GM18508 (cell line): Measurements from ENCODE around the gene GRK1.

ENCODE experiments used
- ATAC-seq: cut with Tn5 transposase; IDR thresholded peaks from one replicate; pipeline ENCODE4 v1.9.1; 2021; ENCODE audit warnings: moderate number of reproducible peaks; ENCODE audit not compliant: insufficient read depth, unreplicated experiment

GRK1 gene

DNA sequence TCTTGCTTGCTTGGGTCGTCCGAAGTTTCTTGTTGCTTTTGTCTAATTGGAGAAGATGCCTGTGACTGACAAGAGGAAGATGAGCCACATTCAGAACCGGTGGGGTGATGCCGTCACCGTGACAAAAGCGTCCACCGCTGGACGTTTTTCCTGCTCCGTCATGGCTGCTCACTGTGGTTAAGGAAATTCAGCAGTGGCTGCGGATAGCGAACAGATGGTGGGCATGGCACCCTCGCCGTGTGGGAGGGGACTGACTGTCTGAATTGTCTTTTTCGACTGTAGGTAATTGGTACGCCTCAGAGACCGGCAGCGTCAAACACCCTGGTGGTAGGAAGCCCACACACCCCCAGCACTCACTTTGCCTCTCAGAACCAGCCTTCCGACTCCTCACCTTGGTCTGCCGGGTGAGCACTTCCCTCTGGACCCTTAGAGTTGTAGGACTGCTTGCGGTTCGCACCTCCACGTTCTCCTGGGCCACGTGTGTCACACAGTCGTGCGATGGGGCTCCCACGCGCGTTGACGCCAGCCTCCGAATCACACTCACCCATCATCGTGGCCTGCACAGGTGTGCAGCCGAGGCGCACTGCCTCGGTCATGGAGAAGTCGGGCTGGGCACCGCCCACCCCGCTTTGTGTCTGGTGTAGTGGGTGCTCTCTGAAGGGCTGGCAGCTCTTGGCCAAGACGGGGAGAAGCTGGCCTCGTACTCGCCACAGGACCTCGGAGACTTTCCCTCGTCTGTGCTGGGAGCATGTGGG, 35.5 kb upstream of the GRK1 start:
- ATAC-seq: no peak

DNA sequence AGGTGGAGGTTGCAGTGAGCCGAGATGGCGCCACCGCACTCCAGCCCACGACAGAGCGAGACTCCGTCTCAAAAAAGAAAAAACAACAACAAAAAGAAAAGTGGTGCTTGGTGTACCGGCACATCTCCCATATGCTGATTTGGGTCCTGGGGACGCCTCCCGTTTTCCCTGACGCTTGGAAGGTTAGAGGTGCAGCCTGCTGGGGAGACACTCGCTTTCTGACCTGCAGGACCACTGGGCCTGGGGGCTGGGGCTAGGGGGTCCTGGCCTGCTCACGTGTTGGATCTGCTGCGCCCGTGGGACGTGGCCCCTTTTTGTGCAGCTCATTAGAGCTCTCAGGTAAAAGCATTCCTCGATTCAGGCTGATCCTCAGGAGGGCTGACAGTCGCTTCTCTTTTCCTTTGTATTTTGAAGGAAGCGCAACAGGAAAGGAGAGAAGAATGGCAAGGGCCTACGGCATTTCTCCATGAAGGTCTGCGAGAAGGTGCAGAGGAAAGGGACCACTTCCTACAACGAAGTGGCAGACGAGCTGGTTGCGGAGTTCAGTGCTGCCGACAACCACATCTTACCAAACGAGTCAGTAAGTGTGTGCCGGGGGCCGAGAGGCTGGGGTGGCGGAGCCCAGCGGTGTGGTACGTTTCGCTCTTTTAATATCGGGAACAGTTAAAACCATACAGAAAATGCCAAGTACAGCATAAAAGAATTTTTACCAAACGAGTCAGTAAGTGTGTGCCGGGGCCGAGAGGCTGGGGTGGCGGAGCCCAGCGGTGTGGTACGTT, 34.1 kb upstream of the GRK1 start:
- ATAC-seq: no peak

DNA sequence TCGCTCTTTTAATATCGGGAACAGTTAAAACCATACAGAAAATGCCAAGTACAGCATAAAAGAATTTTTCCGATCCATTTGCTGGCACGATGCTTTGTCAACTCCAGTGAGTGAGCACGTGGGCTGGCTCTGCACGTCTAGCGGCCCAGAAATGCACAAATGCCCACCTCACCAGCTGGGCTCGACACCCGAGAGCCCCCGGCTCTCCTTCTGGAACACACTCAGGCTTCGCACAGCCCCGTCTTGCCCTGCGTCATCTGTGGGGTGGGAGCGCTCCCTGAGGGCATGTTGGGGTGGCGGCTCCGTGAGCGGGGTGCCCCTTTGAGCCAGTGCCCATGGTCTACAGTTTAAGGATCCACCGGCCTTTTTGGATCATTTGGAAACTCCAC, 33.5 kb upstream of the GRK1 start:
- ATAC-seq: no peak

DNA sequence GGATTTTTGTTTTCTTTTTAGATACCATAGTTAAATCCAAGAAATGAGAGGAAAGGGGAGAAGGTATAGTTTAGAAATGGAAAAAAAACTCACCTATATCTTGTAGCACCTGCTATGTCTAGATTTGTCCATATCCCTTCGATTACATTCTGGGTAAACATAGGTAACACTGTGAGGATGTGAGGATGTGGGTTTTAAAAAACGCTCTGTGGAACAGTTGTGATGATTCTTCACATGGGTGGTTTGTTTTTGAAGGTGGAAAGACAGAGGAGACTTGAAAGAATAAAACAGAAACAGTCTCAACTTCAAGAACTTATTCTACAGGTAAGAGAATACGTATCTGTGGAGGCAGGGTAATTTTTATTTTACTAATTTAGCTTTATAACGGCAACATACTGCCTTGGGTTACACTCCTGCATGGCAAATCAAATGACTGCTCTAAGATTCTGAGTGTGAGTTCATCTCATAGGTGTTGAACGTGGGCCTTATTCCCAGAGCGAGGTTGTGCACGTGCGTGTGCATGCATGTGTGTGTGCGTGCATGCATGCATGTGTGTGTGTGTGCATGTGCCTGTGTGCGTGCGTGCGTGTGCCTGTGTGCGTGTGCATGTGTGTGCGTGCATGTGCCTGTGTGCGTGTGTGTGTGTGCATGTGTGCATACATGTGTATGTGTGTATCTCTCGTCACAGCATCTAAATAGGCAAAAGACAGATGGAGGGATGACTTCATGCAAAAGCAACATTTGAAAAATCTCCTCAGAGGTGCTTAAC, 32.6 kb upstream of the GRK1 start:
- no peak for ATAC-seq

DNA sequence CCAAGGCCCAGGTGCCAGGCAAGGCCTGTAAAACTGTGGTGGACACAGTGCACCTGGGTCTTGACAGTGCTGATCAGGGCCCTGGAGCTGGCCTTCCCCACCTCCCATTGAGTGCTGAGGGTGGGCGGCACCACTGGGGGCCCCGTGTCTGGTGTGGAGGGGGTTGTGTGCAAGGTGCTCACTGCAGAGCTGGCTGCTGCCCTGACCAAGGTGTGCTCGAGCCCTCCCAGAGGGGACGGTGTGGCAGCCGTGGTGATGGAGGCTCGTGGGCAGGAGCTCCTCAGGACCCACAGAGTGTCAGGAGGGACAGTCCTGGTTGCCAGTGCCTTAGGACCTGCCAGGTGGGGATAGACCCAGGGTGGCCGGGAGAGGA, 32.0 kb upstream of the GRK1 start:
- no peak for ATAC-seq

DNA sequence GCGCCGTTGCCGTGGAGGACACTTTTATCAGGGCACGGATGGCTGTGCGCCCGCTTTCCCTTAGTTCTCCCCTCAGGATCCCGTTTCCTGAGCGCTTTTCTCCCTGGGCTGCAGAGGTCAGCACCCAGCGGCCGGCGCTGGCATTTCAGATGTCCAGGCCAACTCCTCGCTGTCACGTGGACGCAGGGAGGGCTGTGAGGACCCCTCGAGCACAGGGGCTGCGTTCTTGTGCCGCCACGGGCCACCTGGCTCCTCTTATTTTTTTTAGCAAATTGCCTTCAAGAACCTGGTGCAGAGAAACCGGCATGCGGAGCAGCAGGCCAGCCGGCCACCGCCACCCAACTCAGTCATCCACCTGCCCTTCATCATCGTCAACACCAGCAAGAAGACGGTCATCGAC, 31.3 kb upstream of the GRK1 start:
- no peak for ATAC-seq

DNA sequence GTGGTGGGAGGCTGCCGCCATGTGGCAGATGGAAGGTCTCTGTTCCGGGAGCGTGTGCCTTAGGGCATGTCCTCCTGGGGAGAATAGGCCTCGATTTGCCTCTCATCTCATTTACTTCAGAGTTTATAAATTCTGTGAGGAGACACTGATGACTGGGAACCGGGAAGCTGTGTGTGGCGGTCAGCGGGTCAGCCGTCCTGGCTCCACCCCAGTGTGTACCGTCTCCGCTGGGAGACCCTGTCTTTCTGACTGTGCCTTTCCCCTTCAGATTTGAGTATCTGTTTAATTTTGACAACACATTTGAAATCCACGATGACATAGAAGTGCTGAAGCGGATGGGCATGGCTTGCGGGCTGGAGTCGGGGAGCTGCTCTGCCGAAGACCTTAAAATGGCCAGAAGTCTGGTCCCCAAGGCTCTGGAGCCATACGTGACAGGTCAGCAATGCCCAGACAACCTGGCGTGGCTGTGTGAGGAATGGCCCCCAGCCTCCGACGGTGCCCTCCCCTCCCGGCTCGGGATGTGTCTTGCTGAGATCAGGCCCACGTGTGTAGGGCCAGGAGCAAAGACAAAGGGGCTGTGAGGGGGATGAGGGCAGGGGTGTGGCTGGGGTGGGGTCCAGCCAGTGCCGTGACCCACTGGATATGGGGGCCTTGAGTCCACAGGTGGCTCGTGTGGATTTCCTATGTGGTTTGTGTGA, 30.6 kb upstream of the GRK1 start:
- no peak for ATAC-seq

DNA sequence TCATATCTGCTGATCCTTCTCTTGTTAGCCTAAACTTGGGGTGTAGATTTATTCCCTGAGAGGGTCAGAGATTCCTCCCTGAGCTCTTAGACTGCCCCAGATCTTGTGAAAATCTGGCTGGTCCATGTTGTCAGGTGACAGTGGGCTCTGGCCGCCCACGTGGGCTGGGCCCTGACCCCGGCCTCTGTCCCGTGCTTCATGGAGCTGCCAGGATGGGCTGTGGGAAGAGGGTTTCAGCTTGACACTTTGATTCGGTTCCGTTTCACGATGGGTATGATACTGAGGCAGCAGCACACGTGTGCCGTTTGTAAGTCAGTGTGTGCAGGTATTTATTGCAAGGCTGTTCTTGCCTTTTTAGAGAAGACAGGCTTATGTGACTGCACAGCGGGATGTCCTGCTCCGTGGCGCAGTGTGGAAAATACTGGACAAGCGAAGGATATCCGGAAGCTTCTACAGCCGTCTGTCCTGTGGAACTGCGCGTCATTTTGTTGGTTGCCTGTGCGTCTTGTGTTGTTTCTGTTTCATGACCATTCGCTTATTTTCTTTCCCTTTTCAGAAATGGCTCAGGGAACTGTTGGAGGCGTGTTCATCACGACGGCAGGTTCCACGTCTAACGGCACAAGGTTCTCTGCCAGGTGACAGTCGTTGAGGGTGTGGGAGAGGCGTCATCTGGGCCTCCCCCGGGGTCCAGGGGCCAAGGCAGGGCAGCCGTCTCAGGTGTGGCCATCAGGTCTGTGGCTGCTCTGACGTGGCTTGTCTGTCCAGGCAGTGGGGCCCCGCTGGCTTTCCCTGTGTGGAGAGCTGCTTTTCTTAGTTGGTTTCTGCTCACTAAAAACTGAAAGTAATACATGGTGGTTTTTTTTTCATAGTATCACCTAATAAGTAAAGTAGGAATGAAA, 29.5 kb upstream of the GRK1 start:
- ATAC-seq: no peak

DNA sequence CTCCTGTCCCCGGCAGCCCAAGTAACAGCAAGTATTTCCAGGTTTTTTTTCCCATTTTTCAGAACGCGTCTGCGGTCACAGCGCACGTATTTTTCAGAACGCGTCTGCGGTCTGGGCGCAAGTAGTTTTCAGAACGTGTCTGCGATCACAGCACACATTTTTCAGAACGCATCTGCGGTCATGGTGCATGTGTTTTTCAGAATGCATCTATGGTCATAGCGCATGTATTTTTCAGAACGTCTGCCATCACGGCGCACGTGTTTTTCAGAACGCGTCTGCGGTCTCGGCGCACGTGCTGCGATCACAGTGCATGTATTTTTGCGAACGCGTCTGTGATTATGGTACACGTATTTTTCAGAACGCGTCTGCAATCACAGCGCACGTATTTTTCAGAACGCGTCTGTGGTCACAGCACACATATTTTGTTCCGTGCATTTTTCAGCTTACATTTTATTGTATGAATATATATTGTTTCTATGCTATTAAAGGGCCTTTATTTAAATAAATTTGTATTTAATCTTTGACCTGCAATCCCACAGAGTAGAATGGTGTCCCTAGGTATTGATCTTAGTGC, 28.8 kb upstream of the GRK1 start:
- ATAC-seq: no peak

DNA sequence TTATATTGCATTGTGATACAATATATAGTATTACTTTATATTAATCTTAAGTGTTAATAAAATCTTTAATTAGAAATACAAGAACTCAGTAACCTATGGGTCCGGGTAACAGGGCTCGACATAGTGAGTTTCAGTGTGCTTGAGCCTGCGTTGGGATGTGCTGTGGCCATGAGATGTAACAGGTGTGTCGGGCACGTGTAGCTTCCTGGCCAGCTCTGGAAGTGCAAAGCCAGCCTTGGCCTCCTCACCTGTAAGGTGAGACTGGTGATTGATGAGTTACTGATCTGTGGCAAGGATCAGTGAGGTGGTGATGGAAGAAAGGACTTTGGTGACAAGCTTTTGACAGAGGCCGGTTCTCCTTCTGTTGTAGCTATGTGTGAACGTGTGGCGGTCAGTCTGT, 28.2 kb upstream of the GRK1 start:
- ATAC-seq: no peak

DNA sequence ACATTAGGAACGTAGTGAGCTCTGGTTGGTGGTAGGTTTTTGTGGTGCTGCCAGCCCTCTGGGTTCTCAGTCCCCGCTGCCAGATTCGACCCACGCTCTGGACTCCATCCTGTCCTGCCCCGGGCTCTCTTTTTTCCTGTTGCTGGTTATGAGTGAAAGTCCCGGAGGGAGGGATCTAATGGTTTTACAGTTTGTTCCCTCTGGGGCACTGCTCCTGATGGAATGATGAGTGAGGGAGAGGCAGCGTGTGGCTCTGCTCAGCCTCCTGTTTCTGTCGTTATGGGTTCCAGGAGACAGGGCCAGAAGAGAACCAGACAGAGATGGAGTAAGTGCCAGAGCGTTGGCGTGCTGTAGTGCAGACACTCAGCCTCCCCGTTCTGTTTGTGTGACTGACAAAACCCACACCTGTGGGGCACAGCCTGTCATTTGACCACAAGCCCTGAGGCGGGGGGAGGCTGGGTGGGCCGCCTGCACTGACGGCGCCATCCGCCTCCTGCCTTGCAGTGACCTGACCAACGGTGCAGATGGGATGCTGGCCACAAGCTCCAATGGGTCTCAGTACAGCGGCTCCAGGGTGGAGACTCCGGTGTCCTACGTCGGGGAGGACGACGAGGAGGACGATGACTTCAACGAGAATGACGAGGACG, 27.3 kb upstream of the GRK1 start:
- ATAC-seq: no peak

DNA sequence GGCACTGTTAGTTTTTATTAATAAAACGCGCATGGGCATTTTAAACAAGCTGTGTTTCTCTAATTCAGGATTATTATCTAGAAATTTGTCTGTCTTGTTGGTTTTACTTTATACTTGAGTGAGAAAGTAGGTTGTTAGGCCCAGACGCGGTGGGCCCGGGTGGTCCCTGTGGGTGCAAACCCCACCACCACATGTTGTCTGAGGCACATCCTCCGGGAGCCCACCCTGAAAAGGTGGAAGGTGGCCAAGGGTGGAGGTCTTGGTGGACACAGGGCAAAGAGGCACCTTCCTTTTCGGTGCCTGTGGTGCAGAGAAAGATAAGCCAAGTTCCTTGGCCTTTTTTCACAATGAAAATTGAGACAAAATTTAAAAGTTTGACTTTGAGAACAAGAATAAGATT, 25.6 kb upstream of the GRK1 start:
- ATAC-seq: no peak

DNA sequence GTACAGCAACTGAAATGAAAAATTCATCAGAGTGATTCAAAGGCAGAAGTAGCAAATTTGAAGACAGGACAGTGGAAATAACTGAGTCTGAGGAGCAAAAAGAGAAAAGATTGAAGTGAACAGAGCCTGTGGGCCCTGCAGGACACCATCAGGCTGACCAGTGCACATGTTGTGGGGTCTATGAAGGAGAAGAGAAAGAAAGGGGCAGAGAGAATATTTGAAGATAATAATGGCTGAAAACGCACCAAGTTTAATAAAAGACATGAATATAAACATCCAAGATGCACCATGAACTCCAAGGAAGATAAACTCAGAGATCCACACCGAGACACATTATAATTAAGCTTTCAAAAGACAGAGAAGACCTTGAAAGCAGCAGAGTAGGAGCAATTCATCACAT, 24.5 kb upstream of the GRK1 start:
- ATAC-seq: no peak

DNA sequence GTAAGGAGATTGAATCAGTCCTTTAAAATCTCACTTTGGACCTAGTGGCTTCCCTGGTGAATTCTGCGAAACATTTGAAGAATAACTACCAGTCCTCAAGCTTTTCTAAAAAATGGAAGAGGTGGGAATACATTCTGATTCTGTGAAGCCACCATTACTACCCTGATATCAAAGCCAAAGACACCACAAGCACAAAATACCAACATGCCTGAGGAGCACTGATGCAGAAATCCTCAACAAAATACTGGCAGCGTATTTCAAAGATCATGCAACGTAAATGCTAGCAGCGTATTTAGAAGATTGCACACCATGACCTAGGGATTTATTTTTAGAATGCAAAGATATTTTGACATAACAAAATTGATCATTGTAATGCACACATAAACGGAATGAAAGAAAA, 23.4 kb upstream of the GRK1 start:
- ATAC-seq: no peak

DNA sequence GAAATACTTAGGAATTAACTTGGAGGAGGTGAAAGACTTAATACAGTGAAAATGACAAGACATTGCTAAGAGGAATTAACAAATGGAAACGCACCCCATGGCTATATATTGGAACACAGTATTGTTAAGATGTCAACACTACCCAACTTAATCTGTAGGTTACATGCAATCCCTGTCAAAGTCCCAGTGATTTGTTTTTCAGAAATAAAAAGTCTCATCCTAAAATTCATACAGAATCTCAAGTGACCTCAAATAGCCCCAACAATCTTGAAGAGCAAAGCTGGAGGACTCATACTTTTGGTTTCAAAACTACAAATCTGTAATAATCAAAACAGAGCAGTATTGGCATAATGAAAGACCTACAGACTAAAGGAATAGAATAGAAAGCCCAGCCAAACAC, 22.2 kb upstream of the GRK1 start:
- no peak for ATAC-seq

DNA sequence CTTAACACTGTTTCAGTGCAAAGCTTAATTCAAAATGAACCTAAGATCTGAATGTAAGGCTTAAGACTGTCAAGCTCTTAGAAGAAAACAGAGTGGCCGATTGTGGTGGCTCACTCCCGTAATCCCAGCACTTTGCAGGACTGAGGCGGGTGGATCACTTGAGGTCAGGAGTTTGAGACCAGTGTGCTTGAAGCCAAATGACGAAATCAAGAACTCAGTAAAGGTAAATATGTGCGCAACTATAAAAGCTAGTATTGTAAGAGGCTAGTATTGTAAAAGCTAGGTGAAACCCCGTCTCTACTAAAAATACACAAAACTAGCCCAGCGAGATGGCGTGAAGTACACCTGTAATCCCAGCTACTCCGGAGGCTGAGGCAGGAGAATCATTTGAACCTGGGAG, 21.7 kb upstream of the GRK1 start:
- ATAC-seq: no peak

DNA sequence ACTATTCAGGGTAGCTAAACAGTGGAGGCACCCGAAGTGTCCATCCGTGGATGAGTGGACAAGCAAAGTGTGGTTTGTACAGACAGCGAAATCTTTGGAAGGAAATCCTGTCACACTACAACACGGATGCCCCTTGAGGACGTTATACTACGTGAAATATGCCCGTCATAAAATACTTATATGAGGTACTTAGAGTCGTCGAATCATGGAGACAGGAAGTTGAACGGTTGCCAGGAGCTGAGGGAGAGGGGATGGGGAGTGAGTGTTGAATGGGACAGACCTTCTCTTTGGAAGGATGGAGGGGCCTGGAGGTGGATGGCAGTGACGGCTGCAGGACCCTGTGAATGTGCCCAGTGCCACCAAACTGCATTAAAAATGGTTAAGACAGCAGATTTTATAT, 20.6 kb upstream of the GRK1 start:
- no peak for ATAC-seq

DNA sequence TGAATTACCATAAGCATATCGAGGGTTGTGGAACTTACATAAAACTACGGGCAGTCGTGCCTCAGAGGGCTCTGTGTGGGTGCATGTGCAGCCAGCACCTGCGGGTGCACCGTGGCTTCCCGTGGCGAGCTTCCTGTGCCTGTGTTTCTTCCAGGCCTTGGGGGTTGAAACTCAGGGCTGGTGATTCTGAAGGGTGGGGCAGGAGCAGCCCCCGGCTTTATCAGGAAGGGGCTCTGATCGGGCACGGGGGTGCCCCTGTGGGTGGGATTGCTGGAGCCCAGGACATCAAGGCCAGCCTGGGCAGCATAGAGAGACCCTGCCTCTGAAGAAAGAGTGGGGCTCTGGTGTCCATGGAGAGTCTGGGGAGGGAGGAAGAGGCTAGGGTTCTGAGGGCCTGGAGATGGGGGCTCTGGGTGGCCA, 20.1 kb upstream of the GRK1 start:
- no peak for ATAC-seq
